ENCODE results near the gene SLIT3.

- TF ChIP-seq CTCF (IDR thresholded peaks at IDR 0.05; ENCODE audit: low read depth, low read length): no peak
- TF ChIP-seq EZH2phosphoT487 (IDR thresholded peaks at IDR 0.05; ENCODE audit: low read depth): no peak
These were observed 117.4 kb downstream of the SLIT3 start for GRCh38 chr5:169183576-169183975.
